T1000 (cell line): ENCODE results near the gene CDHR3.
A peak's percentile ranks its signal among the peaks of the same experiment; 100 is the strongest.
"Not testable (repeated sequence)": the region's sequence is repeated elsewhere in the genome, so short reads cannot be mapped to it uniquely, and the experiment has no call there.

Experiments used
- DNase-seq: peaks from one replicate; lab custom pipeline; 2025; ENCODE audit warnings: mixed read lengths; lab: John Stamatoyannopoulos, UW

CDHR3 gene

GRCh38 chr7:106001196-106001595, 38.1 kb downstream of the CDHR3 start:
- no peak for DNase-seq

- DNase-seq = no peak
These were observed 38.8 kb downstream of the CDHR3 start for GRCh38 chr7:106001886-106002285.

- no peak for DNase-seq
These were observed 40.5 kb downstream of the CDHR3 start for GRCh38 chr7:106003525-106004064.

GRCh38 chr7:106006906-106007305, 43.8 kb downstream of the CDHR3 start:
- DNase-seq = no peak

GRCh38 chr7:106007796-106008195, 44.7 kb downstream of the CDHR3 start:
- DNase-seq = not testable (repeated sequence)

GRCh38 chr7:106009503-106010226, 46.6 kb downstream of the CDHR3 start:
- DNase-seq = peak; percentile 78

GRCh38 chr7:106010331-106010730, 47.3 kb downstream of the CDHR3 start:
- DNase-seq = no peak

GRCh38 chr7:106010866-106011265, 47.8 kb downstream of the CDHR3 start:
- DNase-seq = no peak

- no peak for DNase-seq
These were observed 49.1 kb downstream of the CDHR3 start for GRCh38 chr7:106012184-106012583.

- DNase-seq = peak; percentile 45
These were observed 49.9 kb downstream of the CDHR3 start for GRCh38 chr7:106012935-106013439.

- DNase-seq = no peak
These were observed 52.5 kb downstream of the CDHR3 start for GRCh38 chr7:106015381-106016218.

GRCh38 chr7:106016331-106016730, 53.3 kb downstream of the CDHR3 start:
- DNase-seq = no peak

GRCh38 chr7:106017657-106018056, 54.6 kb downstream of the CDHR3 start:
- no peak for DNase-seq

GRCh38 chr7:106018566-106019469, 55.8 kb downstream of the CDHR3 start:
- DNase-seq = no peak

GRCh38 chr7:106019470-106019820, 56.4 kb downstream of the CDHR3 start:
- no peak for DNase-seq

GRCh38 chr7:106021151-106022067, 58.3 kb downstream of the CDHR3 start:
- DNase-seq = no peak

- DNase-seq = no peak
These were observed 59.2 kb downstream of the CDHR3 start for GRCh38 chr7:106022193-106022821.

GRCh38 chr7:106023369-106024322, 60.6 kb downstream of the CDHR3 start:
- DNase-seq = no peak

GRCh38 chr7:106026101-106026500, 63.0 kb downstream of the CDHR3 start:
- DNase-seq = no peak
